Retina (tissue), 1 donor: ENCODE data around the gene IGSF1.
A peak's percentile ranks its signal among the peaks of the same experiment; 100 is the strongest.

Experiments
- DNase-seq: peaks from one replicate; pipeline ENCODE4 v3.0.0-alpha.2; 2016

Gene IGSF1, protein sequence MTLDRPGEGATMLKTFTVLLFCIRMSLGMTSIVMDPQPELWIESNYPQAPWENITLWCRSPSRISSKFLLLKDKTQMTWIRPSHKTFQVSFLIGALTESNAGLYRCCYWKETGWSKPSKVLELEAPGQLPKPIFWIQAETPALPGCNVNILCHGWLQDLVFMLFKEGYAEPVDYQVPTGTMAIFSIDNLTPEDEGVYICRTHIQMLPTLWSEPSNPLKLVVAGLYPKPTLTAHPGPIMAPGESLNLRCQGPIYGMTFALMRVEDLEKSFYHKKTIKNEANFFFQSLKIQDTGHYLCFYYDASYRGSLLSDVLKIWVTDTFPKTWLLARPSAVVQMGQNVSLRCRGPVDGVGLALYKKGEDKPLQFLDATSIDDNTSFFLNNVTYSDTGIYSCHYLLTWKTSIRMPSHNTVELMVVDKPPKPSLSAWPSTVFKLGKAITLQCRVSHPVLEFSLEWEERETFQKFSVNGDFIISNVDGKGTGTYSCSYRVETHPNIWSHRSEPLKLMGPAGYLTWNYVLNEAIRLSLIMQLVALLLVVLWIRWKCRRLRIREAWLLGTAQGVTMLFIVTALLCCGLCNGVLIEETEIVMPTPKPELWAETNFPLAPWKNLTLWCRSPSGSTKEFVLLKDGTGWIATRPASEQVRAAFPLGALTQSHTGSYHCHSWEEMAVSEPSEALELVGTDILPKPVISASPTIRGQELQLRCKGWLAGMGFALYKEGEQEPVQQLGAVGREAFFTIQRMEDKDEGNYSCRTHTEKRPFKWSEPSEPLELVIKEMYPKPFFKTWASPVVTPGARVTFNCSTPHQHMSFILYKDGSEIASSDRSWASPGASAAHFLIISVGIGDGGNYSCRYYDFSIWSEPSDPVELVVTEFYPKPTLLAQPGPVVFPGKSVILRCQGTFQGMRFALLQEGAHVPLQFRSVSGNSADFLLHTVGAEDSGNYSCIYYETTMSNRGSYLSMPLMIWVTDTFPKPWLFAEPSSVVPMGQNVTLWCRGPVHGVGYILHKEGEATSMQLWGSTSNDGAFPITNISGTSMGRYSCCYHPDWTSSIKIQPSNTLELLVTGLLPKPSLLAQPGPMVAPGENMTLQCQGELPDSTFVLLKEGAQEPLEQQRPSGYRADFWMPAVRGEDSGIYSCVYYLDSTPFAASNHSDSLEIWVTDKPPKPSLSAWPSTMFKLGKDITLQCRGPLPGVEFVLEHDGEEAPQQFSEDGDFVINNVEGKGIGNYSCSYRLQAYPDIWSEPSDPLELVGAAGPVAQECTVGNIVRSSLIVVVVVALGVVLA (N-terminal part only)

DNA sequence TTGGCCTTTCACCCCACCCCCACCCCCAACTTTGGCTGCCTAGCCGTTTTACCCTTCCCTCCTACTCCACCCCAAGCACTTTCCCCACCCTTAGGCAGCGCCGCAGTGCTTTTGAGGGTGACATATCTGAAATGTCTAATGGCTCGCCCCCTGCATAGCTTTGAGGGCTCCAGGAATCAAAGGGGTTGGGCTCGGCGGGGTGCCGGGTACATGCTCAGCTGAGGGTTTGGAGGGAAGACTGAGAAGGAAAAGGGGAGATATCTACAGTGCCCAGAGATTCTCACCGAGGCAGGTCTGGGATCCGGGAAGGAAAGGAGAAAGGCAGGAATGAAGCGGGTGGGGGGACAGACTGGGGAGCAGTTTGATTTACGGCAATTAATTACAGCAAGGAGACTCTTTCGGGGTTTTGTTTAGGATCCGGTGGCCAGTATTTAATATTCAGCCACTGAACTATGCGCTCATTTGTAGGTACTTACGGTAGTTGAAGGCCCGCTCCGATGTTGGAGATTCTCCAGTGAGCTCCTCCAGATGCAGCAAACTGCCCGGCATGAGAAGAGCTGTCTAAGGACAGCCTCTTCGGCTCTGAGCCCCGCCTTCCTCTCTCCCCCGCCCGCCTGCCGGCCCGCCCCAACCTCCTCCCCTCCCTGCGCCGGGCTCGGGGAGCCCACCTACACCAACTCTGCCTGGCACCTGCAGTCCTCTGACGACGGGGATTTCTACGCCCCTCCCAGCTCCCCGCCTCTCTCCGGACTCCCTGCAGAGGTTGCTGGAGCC, at the start of gene IGSF1:
IGSF1 (minus strand) TSS at position 569 of the 774 bp plus-strand sequence. CDS start 2,632 bp downstream, outside the sequence.
- peak; percentile 10 for DNase-seq

DNA sequence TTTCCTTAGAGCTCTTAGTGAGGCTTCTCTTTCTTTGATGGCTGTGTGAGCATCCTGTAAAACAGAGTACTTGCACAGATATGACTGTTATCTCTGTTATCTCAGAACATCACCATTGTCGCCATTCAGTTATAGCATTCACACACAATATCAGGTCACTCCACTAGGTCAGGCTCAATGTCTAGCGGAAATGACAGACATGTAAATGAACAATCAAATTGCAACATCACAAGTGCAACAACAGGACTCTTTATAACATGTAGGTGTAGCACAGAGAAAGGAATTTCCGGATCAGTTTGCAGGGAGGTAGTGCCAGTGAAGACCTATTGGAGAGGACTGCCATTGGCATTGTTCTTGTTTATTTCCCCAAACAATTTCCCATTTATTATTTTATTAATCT, 43.2 kb upstream of the IGSF1 start:
- DNase-seq, result no peak

DNA sequence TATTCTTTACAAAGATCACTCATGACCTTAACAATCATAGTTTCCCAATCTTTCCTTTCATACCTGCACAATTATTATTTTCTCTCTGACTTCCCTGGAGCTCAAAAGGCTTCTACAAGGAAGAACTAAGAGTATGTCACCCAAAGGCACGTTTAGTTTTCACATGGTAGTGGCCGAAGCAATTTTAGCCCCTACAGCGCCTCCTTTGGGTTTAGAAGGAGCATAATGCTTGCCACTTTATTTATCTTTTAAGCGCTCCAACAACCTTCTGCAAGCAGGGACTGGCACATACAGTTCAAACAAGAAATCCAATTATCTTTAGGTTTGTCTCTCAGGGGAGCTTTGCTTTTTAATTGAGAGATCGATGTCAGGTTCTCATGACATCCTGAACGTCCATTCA, 42.0 kb upstream of the IGSF1 start:
- no peak for DNase-seq

DNA sequence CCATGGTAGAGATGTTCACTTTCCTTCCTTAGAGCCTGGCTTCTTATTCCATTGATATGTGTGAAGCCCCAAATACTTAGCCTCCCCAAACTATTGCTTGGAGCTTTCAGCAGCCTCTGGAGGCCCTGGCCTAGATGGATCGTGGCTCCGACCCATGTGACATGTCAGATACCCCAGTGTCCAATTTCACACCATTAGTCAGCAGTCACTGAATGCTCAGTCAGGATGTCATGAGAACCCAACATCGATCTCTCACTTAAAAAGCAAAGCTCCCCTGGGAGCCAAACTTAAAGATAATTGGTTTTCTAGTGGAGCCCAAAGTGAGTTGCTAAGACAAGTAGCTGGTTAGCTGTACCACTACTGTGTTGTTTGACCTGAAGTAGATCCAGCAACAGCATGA, 41.6 kb upstream of the IGSF1 start:
- no peak for DNase-seq

DNA sequence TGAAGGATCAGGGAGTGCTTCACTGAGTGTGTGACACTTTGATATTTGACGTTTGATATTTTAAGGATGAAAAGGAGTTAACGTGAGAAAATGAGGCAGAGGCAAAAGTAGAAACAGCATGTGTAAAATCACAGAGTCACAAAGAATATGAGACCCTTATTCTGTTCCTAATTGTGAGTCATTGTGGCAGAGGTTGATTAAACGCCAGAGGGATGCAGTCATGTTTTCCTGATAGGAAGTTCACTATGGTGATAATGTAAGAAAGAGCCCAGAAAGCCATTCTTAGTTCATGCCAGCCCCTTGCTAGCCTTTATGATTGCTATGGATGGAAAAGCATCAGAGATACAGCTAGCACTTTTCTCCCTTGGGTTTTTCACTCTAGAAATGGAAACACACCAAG, 33.5 kb upstream of the IGSF1 start:
- DNase-seq, result no peak

DNA sequence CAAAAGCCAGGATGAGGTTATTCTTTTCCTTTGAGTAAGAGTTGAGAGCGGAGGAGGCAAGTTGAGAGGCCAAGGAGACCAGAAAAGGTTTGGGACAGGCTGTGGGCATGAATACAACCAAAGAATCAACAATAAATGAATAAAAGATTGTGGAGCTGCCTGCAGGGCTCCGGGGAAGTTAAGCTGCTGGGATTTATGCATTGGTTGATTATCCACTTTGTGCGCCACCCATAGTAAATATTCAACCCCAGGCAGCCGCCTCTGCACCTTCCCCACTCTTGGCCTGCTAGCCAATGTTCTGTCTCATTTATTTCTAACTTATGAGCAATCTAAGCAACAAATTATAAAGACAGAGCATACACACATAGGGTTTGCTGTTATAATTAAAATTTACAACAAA, 28.2 kb upstream of the IGSF1 start:
- DNase-seq, result no peak

DNA sequence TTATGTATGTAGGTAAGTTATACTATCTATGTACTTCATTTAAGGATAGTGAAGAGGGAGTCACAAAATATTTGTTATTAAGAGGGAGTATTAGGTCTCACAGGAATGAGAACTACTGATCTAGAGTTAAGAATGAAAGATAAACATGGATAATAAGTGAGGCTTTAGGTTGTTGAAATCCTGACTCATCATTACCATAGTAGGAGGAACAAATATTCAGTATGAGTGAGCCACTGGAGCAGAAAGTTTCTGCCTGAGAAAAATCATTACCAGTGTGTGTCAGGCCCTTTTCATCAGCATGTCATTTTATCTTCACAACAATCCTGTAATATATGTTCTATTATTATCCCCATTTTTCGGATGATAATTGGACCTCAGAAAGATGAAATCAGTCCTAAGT, 27.2 kb upstream of the IGSF1 start:
- DNase-seq, result no peak

DNA sequence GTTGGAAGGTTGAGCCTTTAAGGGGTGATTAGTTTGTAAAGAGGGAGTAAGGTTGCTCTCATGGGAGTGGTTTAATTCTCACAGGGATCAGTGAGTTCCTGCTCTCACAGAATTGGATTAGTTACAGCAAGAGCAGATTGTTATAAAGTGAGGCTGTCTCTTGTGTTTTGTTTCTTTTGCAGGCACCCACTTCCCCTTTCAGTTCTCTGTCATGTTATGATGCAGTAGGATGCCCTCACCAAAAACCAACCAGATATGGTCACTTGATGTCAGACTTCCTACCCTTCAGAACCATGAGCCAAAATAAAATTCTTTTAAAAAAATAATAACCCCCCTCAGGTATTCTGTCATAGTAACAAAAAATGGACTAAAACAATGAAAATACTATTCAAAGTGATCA, 19.9 kb upstream of the IGSF1 start:
- DNase-seq, result no peak

DNA sequence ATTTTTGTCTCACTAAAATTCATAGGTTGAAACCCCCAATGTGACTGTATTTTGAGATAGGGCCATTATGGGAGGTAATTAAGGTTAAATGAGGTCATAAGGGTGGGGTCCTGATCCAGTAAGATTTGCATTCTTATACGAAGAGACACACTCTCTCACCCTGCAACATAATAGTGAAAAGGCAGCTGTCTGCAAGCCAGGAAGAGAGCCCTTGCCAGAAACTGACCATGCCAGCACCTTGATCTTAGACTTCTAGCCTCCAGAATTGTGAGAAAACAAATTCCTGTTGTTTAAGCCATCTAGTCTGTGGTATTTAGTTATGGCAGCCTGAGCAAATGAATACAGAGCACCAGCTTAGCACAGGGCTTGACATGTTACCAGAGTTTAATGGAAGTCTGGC, 17.5 kb upstream of the IGSF1 start:
- no peak for DNase-seq

DNA sequence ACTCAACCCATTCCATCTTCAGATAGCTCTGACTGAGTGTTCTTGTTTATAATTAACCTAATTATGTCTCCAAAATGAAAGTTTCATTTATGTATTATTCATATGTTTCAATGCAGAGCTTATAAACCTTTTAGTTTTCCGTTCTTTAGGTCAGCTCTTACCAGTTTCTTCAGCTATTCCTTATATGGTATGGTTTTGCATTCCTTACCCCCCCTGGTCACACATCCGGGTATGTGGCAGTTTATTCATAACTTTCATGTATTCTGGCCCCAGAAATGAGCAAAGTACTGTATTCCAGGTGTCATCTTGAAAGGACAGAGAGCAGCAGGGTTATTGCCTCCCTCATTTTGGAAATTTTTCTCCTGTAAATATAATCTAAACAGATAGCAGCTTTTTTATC, 16.8 kb upstream of the IGSF1 start:
- no peak for DNase-seq

DNA sequence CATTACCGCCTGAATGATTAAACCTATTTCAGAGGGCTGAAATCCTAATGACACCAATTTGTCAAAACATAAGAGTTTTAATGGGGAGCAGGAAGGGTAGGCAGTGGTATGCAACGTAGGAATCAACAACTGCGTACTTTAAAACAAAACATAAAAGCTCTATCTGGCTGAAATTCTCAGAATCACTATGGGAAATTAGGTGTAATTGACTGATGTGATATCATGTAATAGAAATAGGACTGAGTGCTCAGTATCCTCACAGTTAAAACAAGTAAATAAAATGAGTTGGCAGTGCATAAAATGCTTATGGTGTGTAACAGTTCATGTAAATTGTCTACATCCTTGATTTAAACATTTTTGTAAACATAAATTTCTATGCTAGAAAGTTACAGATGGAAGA, 13.6 kb upstream of the IGSF1 start:
- no peak for DNase-seq

DNA sequence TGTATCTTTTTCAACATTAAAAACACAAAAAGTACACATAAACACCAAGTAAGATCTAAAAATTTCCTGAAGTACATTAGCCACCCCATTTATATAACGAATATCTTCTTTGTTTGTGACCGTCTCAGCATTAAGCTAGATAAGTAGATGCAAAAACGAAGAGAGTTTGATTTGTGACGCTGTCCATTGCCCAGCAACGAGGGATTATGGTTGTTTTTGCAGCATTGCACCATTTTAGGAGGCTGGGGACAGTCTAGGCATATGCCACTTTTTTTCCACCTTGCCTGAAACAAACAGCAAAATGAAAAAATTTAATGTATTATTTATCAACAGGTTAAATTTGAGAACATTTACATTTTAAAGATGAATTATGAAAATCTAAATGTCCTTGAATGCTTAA, 12.0 kb upstream of the IGSF1 start:
- no peak for DNase-seq

DNA sequence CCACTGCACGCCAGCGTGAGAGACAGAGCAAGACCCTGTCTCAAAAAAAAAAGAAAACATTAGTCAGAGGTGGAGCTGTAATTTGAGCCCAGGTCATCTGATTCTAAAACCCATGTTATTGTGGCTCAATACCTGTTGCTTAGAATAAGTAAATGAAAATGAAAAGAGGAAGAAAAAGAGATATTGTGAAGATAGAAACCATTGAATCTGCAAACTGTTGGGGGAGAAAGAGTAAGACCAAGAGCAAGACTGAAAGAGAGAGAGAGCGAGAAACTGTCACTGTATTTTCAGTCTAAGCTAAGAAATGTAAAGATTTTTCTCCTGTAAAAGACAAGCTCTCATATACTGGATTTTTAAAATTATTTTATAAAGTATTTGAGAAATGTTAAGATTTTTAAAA, 9.7 kb upstream of the IGSF1 start:
- no peak for DNase-seq

DNA sequence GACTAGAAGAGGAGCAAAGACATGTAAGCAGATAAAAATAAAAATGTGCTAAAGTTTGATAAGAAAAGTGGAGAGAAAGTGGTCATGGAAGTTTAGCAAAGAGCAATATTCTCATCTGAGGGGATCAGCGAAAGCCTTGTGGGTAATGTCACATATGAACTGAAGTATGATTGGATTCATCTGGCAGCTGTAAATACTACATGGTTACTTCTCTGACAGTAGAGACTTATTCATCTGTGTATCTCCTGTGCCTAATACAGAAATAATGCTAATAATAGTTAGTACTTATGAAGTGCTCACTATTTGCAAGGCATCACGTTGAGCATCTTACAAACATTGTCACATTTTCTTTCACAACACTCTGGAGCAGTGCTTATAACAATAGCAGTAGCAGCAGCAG, 8.9 kb upstream of the IGSF1 start:
- no peak for DNase-seq

DNA sequence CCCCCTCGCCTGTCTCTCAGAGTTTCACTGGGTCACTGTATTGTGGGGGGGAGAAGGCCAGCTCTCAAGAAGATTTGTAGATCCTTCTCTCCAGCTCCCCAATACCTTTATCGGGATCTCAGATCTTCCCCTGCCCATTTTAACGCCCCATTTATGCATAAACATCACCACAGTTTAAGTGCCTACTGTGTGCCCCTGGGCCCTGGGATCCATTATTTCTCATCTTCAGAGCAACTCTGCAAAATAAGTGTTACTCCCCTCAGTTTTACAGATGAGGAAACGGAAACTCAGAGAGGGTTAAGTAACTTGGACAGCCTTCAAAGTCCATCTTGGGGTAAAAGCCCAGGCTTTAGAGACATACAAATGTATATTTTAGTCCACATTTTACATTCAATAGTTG, 421 bp upstream of the IGSF1 start:
- no peak for DNase-seq

DNA sequence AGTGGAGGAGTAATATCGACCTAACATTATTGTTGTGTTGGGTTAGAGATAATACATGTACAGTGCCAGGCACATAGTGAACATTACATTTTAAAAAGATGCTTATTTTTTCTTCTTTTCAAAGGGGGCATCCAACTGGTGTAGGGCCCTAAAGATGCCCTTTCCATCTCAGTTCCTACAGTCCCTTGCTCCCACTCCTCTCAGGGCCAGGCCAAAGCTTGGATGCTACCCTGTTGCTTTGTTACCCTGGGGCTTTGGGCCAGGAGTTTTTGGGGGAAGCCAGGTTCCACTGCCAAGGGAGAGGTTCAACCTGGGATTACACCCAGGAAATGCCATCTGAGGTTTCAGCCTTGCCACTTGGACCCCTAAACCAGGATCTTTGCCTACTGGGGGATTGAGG, 918 bp downstream of the IGSF1 start:
- no peak for DNase-seq

DNA sequence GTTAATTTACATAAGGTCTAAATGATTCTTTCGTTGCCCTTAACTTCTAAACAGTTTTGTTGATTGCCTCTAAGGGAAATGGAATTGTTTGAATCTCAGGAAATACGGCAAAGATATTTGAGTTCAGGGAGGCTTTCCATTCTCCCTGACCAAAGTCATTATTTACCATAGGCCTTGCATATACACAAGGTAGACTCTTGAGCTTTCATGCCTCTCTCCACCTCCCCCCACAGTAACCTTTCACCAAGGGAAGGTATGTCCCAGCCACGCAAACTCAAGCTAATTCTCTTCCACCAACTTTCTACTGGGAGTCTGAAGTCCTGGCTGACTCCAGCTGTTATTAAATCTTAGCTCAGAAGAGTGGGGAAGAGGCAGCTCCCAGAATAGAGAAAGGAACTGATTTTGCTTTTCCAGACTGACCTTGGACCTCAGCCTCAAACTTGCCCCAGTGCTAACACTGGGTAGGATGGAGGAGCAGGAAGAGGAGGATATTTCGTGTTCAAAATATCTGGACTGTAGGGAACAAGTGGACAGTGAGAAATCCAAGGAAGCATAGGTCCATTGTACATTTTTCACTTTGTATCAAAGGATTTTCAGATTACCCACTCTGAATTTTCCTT, 1.4 kb downstream of the IGSF1 start:
- no peak for DNase-seq

DNA sequence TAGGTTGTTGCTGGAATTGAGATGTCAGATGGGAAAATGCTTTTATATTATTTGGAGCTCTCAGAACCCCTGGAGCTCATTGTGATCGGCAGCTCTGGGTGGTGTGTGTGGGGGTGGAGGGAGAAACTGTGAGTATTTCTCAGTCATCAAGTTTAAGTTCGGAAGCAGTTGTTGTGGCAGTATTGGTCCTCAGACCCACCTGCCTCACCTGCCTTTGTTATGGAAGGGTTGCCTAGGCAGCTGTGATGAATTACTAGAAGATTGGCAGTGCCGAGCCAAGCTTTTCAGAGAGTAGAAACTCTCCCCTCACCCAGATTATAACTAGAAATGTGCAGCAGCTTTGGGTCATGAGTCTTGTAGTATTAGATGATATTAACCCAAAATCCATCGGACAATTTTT, 9.5 kb downstream of the IGSF1 start:
- DNase-seq, result no peak

DNA sequence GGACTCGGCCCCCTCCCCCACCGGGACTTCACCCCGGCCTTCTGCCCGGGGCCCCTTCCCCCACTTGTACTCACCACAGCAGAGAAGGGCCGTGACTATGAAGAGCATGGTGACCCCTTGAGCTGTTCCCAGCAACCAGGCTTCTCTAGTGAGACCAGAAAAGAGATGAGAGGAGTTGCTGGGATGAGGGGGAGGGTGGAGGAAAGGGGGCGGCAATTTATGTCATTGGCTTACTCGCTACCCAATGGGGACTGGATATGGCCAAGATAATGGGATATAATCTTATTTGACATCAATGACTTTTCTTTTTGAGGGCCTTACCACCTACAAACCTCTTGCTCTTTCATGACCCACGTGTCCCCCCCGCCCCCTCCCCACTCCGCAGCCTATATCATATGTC, 9.9 kb downstream of the IGSF1 start:
- DNase-seq, result no peak

DNA sequence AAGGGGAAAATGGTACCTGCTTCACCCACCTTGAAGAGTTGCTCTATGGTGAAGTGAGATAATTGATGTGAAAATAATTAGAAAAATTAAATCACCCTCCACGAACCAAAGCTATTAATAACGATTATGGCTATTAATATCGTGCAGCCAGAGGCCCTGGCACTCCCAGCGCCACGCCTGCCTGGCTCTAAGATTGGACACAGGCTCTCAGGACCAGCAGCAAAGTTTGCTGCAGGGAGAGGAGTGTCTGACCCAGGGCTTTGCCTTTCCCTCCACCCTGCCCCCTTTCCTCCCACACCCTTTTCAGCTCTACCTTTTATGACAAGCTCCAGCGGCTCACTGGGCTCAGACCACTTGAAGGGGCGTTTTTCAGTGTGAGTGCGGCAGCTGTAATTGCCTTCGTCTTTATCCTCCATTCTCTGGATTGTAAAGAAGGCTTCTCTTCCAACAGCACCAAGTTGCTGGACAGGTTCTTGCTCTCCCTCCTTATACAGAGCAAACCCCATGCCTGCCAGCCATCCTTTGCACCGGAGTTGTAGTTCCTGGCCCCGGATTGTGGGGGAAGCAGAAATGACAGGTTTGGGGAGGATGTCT, 11.5 kb downstream of the IGSF1 start:
- DNase-seq, result no peak

DNA sequence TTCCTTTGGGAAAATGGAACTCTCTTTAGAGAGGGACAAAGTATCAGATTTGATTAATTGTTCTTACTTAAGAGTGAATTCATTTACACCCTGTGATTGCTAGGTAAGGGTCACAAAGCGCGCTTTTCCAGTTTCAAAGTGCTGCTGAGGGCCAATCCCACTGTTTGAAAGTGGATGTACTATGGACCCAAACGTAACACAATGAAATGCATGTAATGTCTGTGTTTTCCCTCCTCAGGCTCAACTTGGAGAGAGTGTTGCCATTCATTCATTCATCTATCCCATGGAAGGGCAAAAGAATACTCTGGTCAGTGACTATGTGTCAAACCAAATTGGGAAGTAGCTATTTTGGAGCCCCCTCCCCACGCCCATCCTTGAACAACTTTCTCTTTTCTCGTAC, 16.1 kb downstream of the IGSF1 start:
- no peak for DNase-seq

DNA sequence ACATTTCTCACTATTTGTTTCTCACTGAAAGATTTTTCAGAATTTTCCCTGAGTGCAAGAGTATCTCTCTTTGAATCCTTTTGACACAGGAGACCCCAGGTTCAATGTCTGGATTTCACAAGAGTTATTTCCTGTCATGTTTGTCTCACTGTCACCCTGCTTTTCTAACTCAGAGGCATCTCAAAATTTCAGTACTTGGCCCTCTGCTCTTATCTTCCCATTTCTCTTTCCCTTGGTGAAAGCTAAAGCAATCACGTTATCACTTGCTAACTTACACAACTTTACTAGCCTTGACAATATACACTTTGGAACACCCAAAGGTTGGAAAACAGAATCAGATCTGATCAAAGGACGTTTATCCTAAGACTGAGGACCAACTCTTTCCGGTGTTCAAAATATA, 17.3 kb downstream of the IGSF1 start:
- no peak for DNase-seq
